NT2/D1 (cell line): ENCODE measurements around the gene AKAP13.
"Not testable (repeated sequence)": the region's sequence is repeated elsewhere in the genome, so short reads cannot be mapped to it uniquely, and the experiment has no call there.

Source experiments
- DNase-seq: peaks from one replicate; pipeline ENCODE4 v3.0.0-alpha.2; 2011; ENCODE audit warnings: low read depth, low spot score
- H3K27me3 ChIP-seq: 2 replicates; pipeline ENCODE4 v1.6.0; 2011; ENCODE audit warnings: mild to moderate bottlenecking; ENCODE audit not compliant: insufficient read length, insufficient read depth
- H3K36me3 ChIP-seq: 2 replicates; pipeline ENCODE4 v1.6.1; 2011; ENCODE audit warnings: mild to moderate bottlenecking, low read length, mixed read lengths; ENCODE audit not compliant: insufficient read depth, insufficient read length
- H3K4me1 ChIP-seq: 2 replicates; pipeline ENCODE4 v1.5.1; 2011; ENCODE audit not compliant: insufficient read depth, insufficient read length
- H3K4me3 ChIP-seq: 2 replicates; pipeline ENCODE4 v1.5.1; 2011; ENCODE audit warnings: low read depth; ENCODE audit not compliant: insufficient read length
- H3K9ac ChIP-seq: 2 replicates; pipeline ENCODE4 v1.6.0; 2011; ENCODE audit warnings: low read depth; ENCODE audit not compliant: insufficient read length
- H3K9me3 ChIP-seq: 2 replicates; pipeline ENCODE4 v1.5.1; 2011; ENCODE audit warnings: mild to moderate bottlenecking, low read length; ENCODE audit not compliant: insufficient read depth
- SUZ12 ChIP-seq: IDR thresholded peaks from 2 replicates; pipeline ENCODE4 v1.6.1; 2011; ENCODE audit not compliant: insufficient read length, insufficient read depth; ENCODE audit errors: extremely low read depth
- YY1 ChIP-seq: IDR thresholded peaks from 2 replicates; pipeline ENCODE4 v1.6.1; 2011; ENCODE audit not compliant: insufficient read length, insufficient read depth
- ZNF274 ChIP-seq: IDR thresholded peaks from 2 replicates; pipeline ENCODE4 v1.6.1; 2011; ENCODE audit warnings: mild to moderate bottlenecking, low read depth, low read length

Gene AKAP13

GRCh38 chr15:85795337-85796305 is 415.2 kb downstream of the AKAP13 start:
- no peak for DNase-seq
- Histone ChIP-seq H3K27me3 (peaks cover 6% of the 10 kb centered on the region), H3K9ac (peak overlapping the region; percentile 51)

GRCh38 chr15:85796371-85796770 is 416.0 kb downstream of the AKAP13 start:
- H3K4me3 ChIP-seq, H3K36me3 ChIP-seq, H3K4me1 ChIP-seq, DNase-seq, H3K27me3 ChIP-seq, H3K9me3 ChIP-seq, H3K9ac ChIP-seq: not testable (repeated sequence)

More at GRCh38 chr15:85795337-85796305, 415.2 kb downstream of the AKAP13 start:
- H3K9me3 ChIP-seq, result peaks cover 8% of the 10 kb centered on the region
- peaks cover 6% of the 10 kb centered on the region for H3K4me1 ChIP-seq
- H3K36me3 ChIP-seq, result peaks cover 4% of the 10 kb centered on the region
- TF ChIP-seq ZNF274 (no peak), SUZ12 (no peak), YY1 (no peak)
- H3K4me3 ChIP-seq, result no peak overlapping the region
